Caki2 (cell line): ENCODE data around the gene LRRN4. TPM values are rescaled to one million over a fixed set of nuclear protein-coding genes. Genes with fewer than 3 reads are reported as not detected.
"Not testable (repeated sequence)": the region's sequence is repeated elsewhere in the genome, so short reads cannot be mapped to it uniquely, and the experiment has no call there.

ENCODE experiments used
- DNase-seq: peaks from one replicate; pipeline ENCODE4 v3.0.0-alpha.2; 2015; ENCODE audit warnings: low read depth
- in situ Hi-C: cut with HindIII; loops from 2 replicates; pipeline ENCODE4 v1.10.0; 2016; ENCODE audit warnings: low sequenced_read_pairs, low pct_unique_long_range_greater_than_20kb, mixed read lengths
- total RNA-seq: library from RNA; depleted of rRNA; stranded (reverse); fragments of >200 nt; shearing (Covaris generic); gene quantifications from 2 replicates; pipeline ENCODE4 v1.2.3, GENCODE V29; 2014; ENCODE audit warnings: low replicate concordance

The LRRN4 gene
- total RNA-seq, 1 experiment from 2014 or later: 25.6 TPM

DNA sequence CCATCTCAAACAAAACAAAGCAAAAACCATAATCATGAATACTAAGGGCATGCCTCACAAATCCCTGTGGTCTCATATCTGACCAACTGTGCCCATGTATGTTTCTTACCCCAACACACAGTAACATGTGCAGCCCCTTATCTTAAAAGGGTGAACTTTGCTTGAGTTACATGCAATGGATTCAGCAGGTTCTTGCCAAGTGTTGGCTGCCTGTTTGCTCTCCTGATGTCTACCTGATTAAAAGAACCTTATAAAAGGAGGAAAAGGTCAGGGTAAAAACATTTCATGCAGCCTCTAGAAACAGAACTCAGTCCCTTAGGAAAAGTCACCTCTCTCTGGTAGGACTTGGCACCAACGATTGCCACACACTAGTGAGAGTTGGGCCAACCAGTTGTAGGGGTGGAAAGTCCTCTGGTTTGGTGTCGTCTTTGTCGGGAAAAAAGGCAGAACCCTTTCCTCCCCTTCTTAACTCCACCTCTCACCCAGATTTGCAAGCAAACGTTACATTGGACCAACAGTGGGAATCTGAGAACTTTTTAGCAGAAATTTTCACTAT, 14.0 kb upstream of the LRRN4 start:
- in situ Hi-C loops: no loop called here
- no peak for DNase-seq

DNA sequence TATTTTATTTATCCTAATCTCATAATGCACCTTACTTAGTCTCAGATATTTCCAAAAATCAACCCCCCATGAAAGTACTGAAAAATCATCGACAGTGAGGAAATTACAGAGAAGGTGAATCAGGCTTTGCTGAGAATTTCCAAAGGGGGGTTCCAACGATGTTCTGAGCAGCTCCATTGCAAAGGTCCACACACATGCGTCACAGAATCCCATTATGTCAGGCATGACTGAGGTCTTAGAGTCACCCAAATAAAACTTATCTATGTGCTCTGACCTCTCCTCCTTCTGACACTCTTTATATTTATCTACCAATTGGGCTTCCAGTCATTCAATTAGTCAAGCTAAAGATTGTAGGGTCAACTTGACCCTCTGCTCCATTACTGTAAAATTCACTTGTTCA, 12.7 kb upstream of the LRRN4 start:
- no peak for DNase-seq
- in situ Hi-C loops: no loop called here

- in situ Hi-C loops: no loop called here
- no peak for DNase-seq
Observed at GRCh38 chr20:6061544-6061943, 7.7 kb upstream of the LRRN4 start.

- no peak for DNase-seq
- in situ Hi-C loops: no loop called here
Observed at GRCh38 chr20:6060213-6060612, 6.4 kb upstream of the LRRN4 start.

- in situ Hi-C loops: no loop called here
- DNase-seq: no peak
Observed at GRCh38 chr20:6058684-6059295, 4.9 kb upstream of the LRRN4 start.

DNA sequence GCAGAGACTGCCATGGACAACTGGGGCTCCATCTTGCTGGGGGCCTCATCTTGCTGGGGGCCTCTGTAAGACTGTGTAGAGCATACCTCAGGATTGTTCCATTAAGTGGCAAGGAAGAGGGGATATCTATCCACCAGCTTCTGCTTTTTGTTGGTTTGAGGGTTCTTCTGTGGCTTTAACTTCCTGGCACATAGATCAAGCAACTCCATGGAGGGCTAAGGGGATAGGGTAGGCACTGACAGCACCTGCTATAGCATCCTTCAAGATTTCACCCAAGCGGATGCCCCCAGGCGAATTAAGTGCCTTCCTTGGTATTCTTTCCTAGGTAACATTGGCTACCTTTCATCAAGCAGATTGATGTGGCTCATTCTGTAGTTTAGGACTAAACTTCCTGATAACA, 3.8 kb upstream of the LRRN4 start:
- in situ Hi-C loops: no loop called here
- no peak for DNase-seq

GRCh38 chr20:6057139-6057538, 3.3 kb upstream of the LRRN4 start:
- DNase-seq: no peak
- in situ Hi-C loops: no loop called here

DNA sequence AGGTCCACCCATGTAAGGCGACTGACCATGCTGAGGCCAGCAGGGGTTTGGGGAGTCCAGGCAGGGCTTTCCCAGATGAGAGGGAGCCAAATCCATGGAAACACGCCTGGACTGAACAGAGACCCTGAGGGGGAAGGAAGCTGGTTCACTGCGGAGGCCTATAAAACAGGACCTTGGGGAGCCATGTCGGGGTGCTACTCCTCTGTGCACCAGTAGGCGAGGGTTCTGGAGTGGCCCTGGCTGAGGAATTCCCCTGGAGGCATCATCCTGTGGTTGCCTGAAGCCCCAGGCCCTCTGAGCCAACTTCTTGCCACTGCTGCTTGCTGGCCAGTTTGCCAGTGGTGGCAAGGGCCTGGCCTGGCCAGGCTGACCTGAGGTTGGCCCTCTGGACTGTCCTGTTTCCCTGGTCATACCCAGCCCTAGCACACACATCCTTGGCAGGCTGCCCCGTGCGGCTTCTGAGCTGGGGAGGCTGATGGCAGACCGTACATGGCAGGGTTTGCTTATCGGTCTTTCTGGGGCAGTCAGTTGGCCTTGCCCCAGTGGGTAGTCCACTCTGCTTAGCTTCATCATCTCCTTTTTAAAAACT, 2.2 kb upstream of the LRRN4 start:
- DNase-seq: no peak
- in situ Hi-C loops: no loop called here

- in situ Hi-C loops: no loop called here
- DNase-seq: peak; percentile 77
Observed at GRCh38 chr20:6055161-6055783, 1.4 kb upstream of the LRRN4 start.

GRCh38 chr20:6054689-6055051, 810 bp upstream of the LRRN4 start:
- DNase-seq: peak; percentile 69
- in situ Hi-C loops: not testable (repeated sequence)

DNA sequence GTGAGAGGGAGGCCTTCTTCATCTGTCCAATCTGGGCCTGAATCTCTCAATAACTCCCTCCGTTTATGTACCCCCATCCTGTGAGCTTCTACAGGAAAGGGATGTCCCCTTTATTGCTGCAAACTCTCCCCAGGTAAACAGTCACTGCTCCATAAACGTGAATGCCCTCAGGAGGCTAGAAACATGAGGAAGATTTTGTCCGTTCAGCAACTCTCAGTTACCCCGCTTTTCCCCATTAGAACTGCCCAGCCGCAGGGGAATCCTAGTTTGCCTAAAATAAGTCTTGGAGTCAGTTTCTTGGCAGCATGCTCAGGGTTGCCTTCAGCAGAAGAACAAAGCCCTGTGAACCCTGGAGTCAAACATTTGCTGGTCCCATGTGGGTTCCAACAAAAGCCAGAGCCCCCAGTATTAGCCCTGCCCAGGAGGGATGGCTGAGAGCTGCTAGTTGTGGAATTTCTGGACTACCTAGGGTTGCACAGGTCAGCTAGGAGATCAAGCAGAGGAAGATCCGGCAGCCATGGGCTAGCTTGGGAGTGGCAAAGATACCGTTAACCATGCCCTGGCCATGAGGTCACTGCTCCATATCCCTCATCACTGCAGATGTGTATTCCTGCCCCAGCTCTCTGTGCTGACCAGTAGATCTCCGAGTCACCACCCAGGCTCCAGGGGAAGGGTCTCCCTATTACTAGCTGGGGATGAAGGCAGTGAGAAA, 640 bp downstream of the LRRN4 start:
- peak; percentile 44 for DNase-seq
- in situ Hi-C loops: no loop called here

GRCh38 chr20:6051505-6051904, 2.4 kb downstream of the LRRN4 start:
- in situ Hi-C loops: no loop called here
- DNase-seq: peak; percentile 81

GRCh38 chr20:6048391-6048790, 5.5 kb downstream of the LRRN4 start:
- in situ Hi-C loops: no loop called here
- DNase-seq: no peak

- DNase-seq: no peak
- in situ Hi-C loops: no loop called here
Observed at GRCh38 chr20:6046432-6046831, 7.4 kb downstream of the LRRN4 start.

- in situ Hi-C loops: no loop called here
- DNase-seq: no peak
Observed at GRCh38 chr20:6045566-6045965, 8.3 kb downstream of the LRRN4 start.

- in situ Hi-C loops: no loop called here
- peak; percentile 38 for DNase-seq
Observed at GRCh38 chr20:6044115-6044514, 9.7 kb downstream of the LRRN4 start.

GRCh38 chr20:6041808-6042265, 12.0 kb downstream of the LRRN4 start:
- in situ Hi-C loops: no loop called here
- DNase-seq: no peak

DNA sequence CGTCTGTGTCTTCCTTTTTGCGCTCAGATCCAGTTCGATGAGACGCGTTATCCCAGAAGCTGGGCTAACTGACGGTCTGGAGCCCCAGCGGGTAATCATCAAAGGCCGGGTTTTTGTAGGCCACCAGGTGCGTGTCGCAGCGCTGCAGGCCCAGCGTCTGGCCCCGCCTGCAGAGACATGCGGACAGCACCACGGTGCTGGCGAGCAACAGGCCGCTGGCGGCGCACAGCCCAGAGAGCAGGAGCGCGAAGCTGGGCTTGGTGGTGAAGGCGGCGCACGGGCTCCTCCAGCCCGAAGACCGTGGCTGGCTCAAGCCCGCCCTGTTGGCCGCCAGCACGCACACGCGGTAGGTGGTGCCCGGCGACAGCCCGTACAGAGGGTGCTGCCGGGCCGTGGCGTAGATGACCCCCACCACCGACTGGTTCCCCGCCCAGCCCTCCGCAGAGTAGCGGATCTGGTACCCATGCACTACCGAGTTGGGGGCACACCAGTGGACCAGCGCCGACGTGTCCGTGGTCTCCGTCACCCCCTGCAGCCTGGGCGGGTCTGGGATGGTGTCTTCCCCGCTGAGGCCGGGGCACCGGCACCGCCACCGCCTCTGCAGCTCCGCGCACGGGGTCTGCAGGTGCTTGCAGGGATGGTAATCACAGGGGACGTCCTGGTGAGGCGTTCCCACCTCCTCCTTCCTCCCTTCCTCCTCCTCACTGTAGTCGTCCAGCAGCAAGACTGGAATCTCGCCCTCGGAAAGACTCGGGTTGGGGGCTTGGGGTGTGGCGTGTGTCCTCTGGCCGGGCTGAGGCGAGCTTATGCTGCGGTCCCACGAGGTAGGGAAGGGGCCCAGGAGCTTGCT, 12.7 kb downstream of the LRRN4 start:
- DNase-seq: no peak
- in situ Hi-C loops: no loop called here
